Osteocyte (in vitro differentiated cells): ENCODE measurements around the gene ATXN1. TPM values are rescaled to one million over a fixed set of nuclear protein-coding genes. Genes with fewer than 3 reads are reported as not detected.

Experiments used
- DNase-seq: peaks from one replicate; pipeline ENCODE4 v3.0.0; 2021; ENCODE audit warnings: mixed read lengths; ENCODE audit not compliant: unreplicated experiment; ENCODE audit errors: extremely low spot score
- H3K27ac Mint-ChIP-seq: one replicate; pipeline ENCODE4 v1.8.0; 2021; ENCODE audit warnings: mild to moderate bottlenecking, mixed read lengths; ENCODE audit not compliant: unreplicated experiment
- H3K27me3 Mint-ChIP-seq: one replicate; pipeline ENCODE4 v1.8.0; 2021; ENCODE audit warnings: mixed read lengths; ENCODE audit not compliant: unreplicated experiment
- H3K36me3 Mint-ChIP-seq: one replicate; pipeline ENCODE4 v1.8.0; 2021; ENCODE audit warnings: mixed read lengths; ENCODE audit not compliant: unreplicated experiment
- H3K4me1 Mint-ChIP-seq: one replicate; pipeline ENCODE4 v1.8.0; 2021; ENCODE audit warnings: mixed read lengths; ENCODE audit not compliant: unreplicated experiment
- H3K4me3 Mint-ChIP-seq: one replicate; pipeline ENCODE4 v1.8.0; 2021; ENCODE audit warnings: mild to moderate bottlenecking, moderate library complexity, mixed read lengths; ENCODE audit not compliant: unreplicated experiment
- H3K9me3 Mint-ChIP-seq: one replicate; pipeline ENCODE4 v1.8.0; 2021; ENCODE audit warnings: mixed read lengths; ENCODE audit not compliant: unreplicated experiment
- CTCF ChIP-seq: fragments of 200-600 bp; sonication (generic); IDR thresholded peaks from 2 replicates; pipeline ENCODE4 v1.5.0; 2021; ENCODE audit warnings: antibody characterized with exemption, mild to moderate bottlenecking, moderate library complexity
- total RNA-seq: library from RNA; stranded (reverse); gene quantifications from 2 replicates; pipeline ENCODE4 v1.2.1, GENCODE V29; 2021

The ATXN1 gene
- total RNA-seq, 1 donor from 2014 or later: 54.4 TPM

- no peak for TF ChIP-seq CTCF
- Mint-ChIP-seq H3K4me3 (no peak overlapping the region), H3K27ac (no peak overlapping the region), H3K36me3 (peaks cover 21% of the 10 kb centered on the region), H3K4me1 (peaks cover 26% of the 10 kb centered on the region), H3K27me3 (no peaks in the 10 kb centered on the region), H3K9me3 (peaks cover 6% of the 10 kb centered on the region)
- DNase-seq: no peak
These were observed 121.4 kb downstream of the ATXN1 start for GRCh38 chr6:16639684-16640480.

- no peak overlapping the region for H3K27ac Mint-ChIP-seq
- no peak overlapping the region for H3K4me3 Mint-ChIP-seq
- TF ChIP-seq CTCF: no peak
These were observed 123.6 kb downstream of the ATXN1 start for GRCh38 chr6:16637635-16638034.

GRCh38 chr6:16635810-16636602 is 125.3 kb downstream of the ATXN1 start:
- peaks cover 28% of the 10 kb centered on the region for H3K4me1 Mint-ChIP-seq
- TF ChIP-seq CTCF: no peak
- no peaks in the 10 kb centered on the region for H3K9me3 Mint-ChIP-seq
- DNase-seq: no peak
- no peak overlapping the region for H3K4me3 Mint-ChIP-seq
- H3K36me3 Mint-ChIP-seq: peaks cover 5% of the 10 kb centered on the region
- no peaks in the 10 kb centered on the region for H3K27me3 Mint-ChIP-seq
- H3K27ac Mint-ChIP-seq: peak overlapping the region; percentile 54

More at GRCh38 chr6:16637635-16638034, 123.6 kb downstream of the ATXN1 start:
- Mint-ChIP-seq H3K27me3 (no peaks in the 10 kb centered on the region), H3K4me1 (peaks cover 28% of the 10 kb centered on the region), H3K36me3 (peaks cover 14% of the 10 kb centered on the region), H3K9me3 (peaks cover 6% of the 10 kb centered on the region)
- DNase-seq: no peak

- TF ChIP-seq CTCF: no peak
- H3K4me3 Mint-ChIP-seq: no peak overlapping the region
- peaks cover 5% of the 10 kb centered on the region for H3K36me3 Mint-ChIP-seq
These were observed 125.9 kb downstream of the ATXN1 start for GRCh38 chr6:16635291-16635809.

GRCh38 chr6:16634855-16635254 is 126.4 kb downstream of the ATXN1 start:
- no peak for DNase-seq
- no peak for TF ChIP-seq CTCF
- H3K27ac Mint-ChIP-seq: no peak overlapping the region
- H3K9me3 Mint-ChIP-seq: no peaks in the 10 kb centered on the region
- no peaks in the 10 kb centered on the region for H3K27me3 Mint-ChIP-seq
- no peak overlapping the region for H3K4me3 Mint-ChIP-seq
- H3K4me1 Mint-ChIP-seq: peaks cover 24% of the 10 kb centered on the region
- peaks cover 5% of the 10 kb centered on the region for H3K36me3 Mint-ChIP-seq

More at GRCh38 chr6:16635291-16635809, 125.9 kb downstream of the ATXN1 start:
- Mint-ChIP-seq H3K27me3 (no peaks in the 10 kb centered on the region), H3K4me1 (peaks cover 28% of the 10 kb centered on the region), H3K27ac (peak overlapping the region; percentile 5), H3K9me3 (no peaks in the 10 kb centered on the region)
- no peak for DNase-seq
